Endodermal cell (in vitro differentiated cells): Measurements from ENCODE around the gene OSBPL6. TPM values are rescaled to one million over a fixed set of nuclear protein-coding genes. Genes with fewer than 3 reads are reported as not detected.

Source experiments
- DNase-seq: peaks from one replicate; pipeline ENCODE4 v3.0.0-alpha.2; 2017
- H3K27ac ChIP-seq: 2 replicates; pipeline ENCODE4 v1.5.1; 2013; ENCODE audit warnings: mild to moderate bottlenecking, low read depth, low read length, moderate library complexity
- H3K27me3 ChIP-seq: 2 replicates; pipeline ENCODE4 v1.6.1; 2013; ENCODE audit warnings: mild to moderate bottlenecking, low read length, moderate library complexity; ENCODE audit not compliant: insufficient read depth, control insufficient read depth, poor library complexity, severe bottlenecking
- H3K36me3 ChIP-seq: 2 replicates; pipeline ENCODE4 v1.7.0; 2013; ENCODE audit warnings: mild to moderate bottlenecking, low read length, moderate library complexity; ENCODE audit not compliant: control insufficient read depth, insufficient read depth
- H3K4me1 ChIP-seq: one replicate; pipeline ENCODE4 v1.7.0; 2013; ENCODE audit warnings: low read length; ENCODE audit not compliant: control insufficient read depth, insufficient read depth
- H3K4me3 ChIP-seq: 2 replicates; pipeline ENCODE4 v1.5.1; 2013; ENCODE audit warnings: mild to moderate bottlenecking, low read length, moderate library complexity
- H3K9ac ChIP-seq: 2 replicates; pipeline ENCODE4 v1.6.1; 2013; ENCODE audit warnings: mild to moderate bottlenecking, low read length, moderate library complexity; ENCODE audit not compliant: poor library complexity, severe bottlenecking; ENCODE audit errors: extremely low read depth
- H3K9me3 ChIP-seq: 2 replicates; pipeline ENCODE4 v1.6.1; 2013; ENCODE audit warnings: mild to moderate bottlenecking, low read length, moderate library complexity; ENCODE audit not compliant: control insufficient read depth
- H3K27ac Mint-ChIP-seq: 2 replicates; pipeline ENCODE4 v1.8.0; 2020; ENCODE audit warnings: mixed read lengths
- H3K27me3 Mint-ChIP-seq: 2 replicates; pipeline ENCODE4 v1.8.0; 2021; ENCODE audit warnings: mild to moderate bottlenecking, mixed read lengths; ENCODE audit not compliant: insufficient read depth
- H3K36me3 Mint-ChIP-seq: 2 replicates; pipeline ENCODE4 v1.8.0; 2020; ENCODE audit warnings: low read depth, mixed read lengths
- H3K4me1 Mint-ChIP-seq: 2 replicates; pipeline ENCODE4 v1.8.0; 2020; ENCODE audit warnings: mixed read lengths
- H3K4me3 Mint-ChIP-seq: 2 replicates; pipeline ENCODE4 v1.8.0; 2020; ENCODE audit warnings: mild to moderate bottlenecking, moderate library complexity, mixed read lengths
- H3K9me3 Mint-ChIP-seq: 2 replicates; pipeline ENCODE4 v1.8.0; 2020; ENCODE audit warnings: mild to moderate bottlenecking, mixed read lengths
- CTCF ChIP-seq: fragments of 200-600 bp; sonication (generic); conservative IDR thresholded peaks from 2 replicates; pipeline ENCODE4 v1.5.0; 2021; ENCODE audit warnings: antibody characterized with exemption, mild to moderate bottlenecking
- whole genome bisulfite sequencing, 2 experiments: methylation state at CpG; one replicate each; pipeline versions ENCODE4 v1.1.5 to v1.1.7; 2013; ENCODE audit warnings: missing lambda C conversion rate in 2 of 2, mixed read lengths in 1 of 2; ENCODE audit not compliant: insufficient coverage in 1 of 2, insufficient read length in 1 of 2; 5-methylcytosine and 5-hydroxymethylcytosine counted together
- total RNA-seq, 2 donors: library from RNA; stranded (reverse); fragmentation: NEBNext Ultra II Directional in 1 of 2; extraction: Animal tissue kit (Norgen Biotek cat#: 25700) in 1 of 2; gene quantifications; 2 replicates in 1 of 2; 3 replicates in 1 of 2; pipeline ENCODE4 v1.2.1, GENCODE V29; 2021

The OSBPL6 gene
- total RNA-seq, 2 donors from 2014 or later = 3.4 to 3.6 TPM

- TF ChIP-seq CTCF = no peak
- Histone ChIP-seq H3K4me1 (peaks cover 10% of the 10 kb centered on the region), H3K27ac (no peak overlapping the region), H3K9me3 (no peaks in the 10 kb centered on the region), H3K36me3 (no peaks in the 10 kb centered on the region), H3K27me3 (no peaks in the 10 kb centered on the region), H3K4me3 (no peak overlapping the region), H3K9ac (no peak overlapping the region)
- DNase-seq = no peak
- peaks cover 13% of the 10 kb centered on the region for H3K4me1 Mint-ChIP-seq
- H3K9me3 Mint-ChIP-seq = no peaks in the 10 kb centered on the region
- no peak overlapping the region for H3K27ac Mint-ChIP-seq
- no peaks in the 10 kb centered on the region for H3K27me3 Mint-ChIP-seq
- no CpG with 5 or more reads among the region's 2 CpGs for WGBS, 2 experiments
- no peaks in the 10 kb centered on the region for H3K36me3 Mint-ChIP-seq
- no peak overlapping the region for H3K4me3 Mint-ChIP-seq
Observed at GRCh38 chr2:178257127-178257526, 62.8 kb downstream of the OSBPL6 start.

GRCh38 chr2:178258916-178259315, 64.6 kb downstream of the OSBPL6 start:
- Histone ChIP-seq H3K4me1 (peaks cover 10% of the 10 kb centered on the region), H3K27me3 (no peaks in the 10 kb centered on the region), H3K36me3 (no peaks in the 10 kb centered on the region), H3K27ac (no peak overlapping the region), H3K9ac (no peak overlapping the region), H3K4me3 (no peak overlapping the region), H3K9me3 (no peaks in the 10 kb centered on the region)
- Mint-ChIP-seq H3K27ac (no peak overlapping the region), H3K4me3 (no peak overlapping the region), H3K4me1 (peaks cover 13% of the 10 kb centered on the region), H3K9me3 (no peaks in the 10 kb centered on the region), H3K36me3 (no peaks in the 10 kb centered on the region), H3K27me3 (no peaks in the 10 kb centered on the region)
- DNase-seq = no peak
- TF ChIP-seq CTCF = no peak
- WGBS, 2 experiments = 90 to 100% methylated on average over 1 to 2 of the region's 2 CpGs

GRCh38 chr2:178263159-178263860, 69.0 kb downstream of the OSBPL6 start:
- H3K36me3 Mint-ChIP-seq = no peaks in the 10 kb centered on the region
- no peaks in the 10 kb centered on the region for H3K27me3 ChIP-seq
- H3K4me1 ChIP-seq = no peaks in the 10 kb centered on the region
- no peak overlapping the region for H3K4me3 ChIP-seq
- WGBS, 2 experiments = 95 to 96% methylated on average over 6 to 13 of the region's 13 CpGs
- H3K9me3 ChIP-seq = no peaks in the 10 kb centered on the region
- H3K4me1 Mint-ChIP-seq = no peaks in the 10 kb centered on the region
- no peak for DNase-seq
- H3K9ac ChIP-seq = no peak overlapping the region
- TF ChIP-seq CTCF = no peak
- H3K36me3 ChIP-seq = no peaks in the 10 kb centered on the region
- H3K27me3 Mint-ChIP-seq = no peaks in the 10 kb centered on the region
- H3K4me3 Mint-ChIP-seq = no peak overlapping the region
- no peaks in the 10 kb centered on the region for H3K9me3 Mint-ChIP-seq
- H3K27ac Mint-ChIP-seq = no peak overlapping the region
- no peak overlapping the region for H3K27ac ChIP-seq
